HG03097 (cell line): ENCODE data around the gene XYLT2.
A peak's percentile ranks its signal among the peaks of the same experiment; 100 is the strongest.

Experiments
- ATAC-seq: cut with Tn5 transposase; IDR thresholded peaks from one replicate; pipeline ENCODE4 v1.9.1; 2021; ENCODE audit not compliant: unreplicated experiment, low FRiP score

Gene XYLT2

DNA sequence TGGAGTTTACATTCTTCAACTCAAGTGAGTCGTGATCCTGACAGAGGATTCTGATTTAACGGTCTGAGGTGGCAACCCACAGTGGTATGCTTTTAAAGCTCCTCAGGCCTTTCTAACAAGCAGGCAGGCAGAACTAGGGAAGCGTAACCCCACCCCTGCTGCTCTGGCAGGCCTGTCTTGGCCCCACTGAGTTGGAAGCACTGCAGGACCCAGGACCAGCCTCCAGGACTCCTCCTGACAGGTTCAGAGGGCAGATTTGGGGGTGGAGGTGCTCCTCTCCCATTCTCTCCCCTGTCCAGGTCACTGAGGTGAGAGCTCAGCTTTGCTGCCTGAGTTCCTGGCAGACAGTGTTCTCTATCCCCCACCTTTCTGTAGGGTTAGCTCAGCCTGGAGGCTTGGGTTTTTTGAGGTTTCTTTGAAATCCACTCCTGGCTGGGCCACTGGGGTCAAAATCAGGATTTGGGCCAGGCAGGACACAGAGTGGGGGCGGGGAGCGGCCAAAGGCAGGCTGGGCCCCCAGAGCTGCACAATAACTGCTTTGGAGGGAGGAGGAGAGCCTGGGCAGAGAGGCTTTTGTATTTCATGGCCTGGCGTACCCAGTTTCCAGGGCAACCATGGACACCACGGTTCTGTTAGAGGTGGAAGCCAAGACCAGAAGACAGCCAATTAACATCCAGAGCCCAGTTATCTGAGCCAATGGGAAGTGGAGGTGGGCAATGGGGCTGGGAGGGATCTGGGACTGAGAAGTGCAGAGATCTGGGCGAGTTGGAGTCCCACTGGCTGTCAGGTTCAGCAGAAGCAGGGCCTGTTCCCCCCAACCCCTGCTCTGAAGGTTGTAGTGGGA, 17.5 kb downstream of the XYLT2 start:
- no peak for ATAC-seq

DNA sequence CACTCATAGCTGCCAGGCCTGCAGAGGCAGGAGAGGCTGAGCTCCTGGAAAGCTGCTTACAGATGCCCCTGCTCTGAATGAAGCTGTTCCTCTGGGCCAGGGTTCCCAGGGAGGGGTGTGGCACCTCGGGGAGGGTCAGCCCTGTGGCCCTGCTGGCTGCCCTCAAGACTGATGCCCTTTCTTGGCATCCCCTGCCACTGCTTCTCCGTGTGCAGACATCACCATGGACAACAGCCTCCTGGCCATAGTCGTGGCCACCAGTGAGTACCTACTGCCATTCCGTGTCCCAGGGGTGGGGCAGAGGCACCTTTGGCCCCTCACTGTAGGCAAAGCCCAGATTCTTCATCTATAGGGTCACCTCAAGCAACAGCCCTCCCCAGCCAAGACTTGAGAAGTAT, 18.1 kb downstream of the XYLT2 start:
- ATAC-seq: no peak

DNA sequence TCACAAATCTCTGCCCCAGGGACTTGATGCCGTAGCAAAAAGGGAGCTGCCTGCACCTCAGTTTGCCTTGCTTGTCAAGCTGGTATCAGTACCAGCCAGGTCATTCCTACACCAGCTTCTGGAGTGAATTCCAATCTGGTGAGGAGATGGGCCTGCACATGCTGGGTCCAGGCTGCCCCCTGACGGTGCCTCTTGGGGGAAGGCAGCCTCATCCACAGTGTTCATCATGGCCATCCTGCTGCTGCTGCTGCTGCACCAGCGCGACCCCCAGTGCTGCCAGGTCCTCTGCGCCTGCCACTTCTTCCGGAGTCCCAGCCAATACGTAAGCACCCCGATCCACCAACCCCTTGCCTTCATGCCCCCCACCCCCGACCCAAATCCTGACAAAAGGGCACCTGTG, 18.8 kb downstream of the XYLT2 start:
- no peak for ATAC-seq

DNA sequence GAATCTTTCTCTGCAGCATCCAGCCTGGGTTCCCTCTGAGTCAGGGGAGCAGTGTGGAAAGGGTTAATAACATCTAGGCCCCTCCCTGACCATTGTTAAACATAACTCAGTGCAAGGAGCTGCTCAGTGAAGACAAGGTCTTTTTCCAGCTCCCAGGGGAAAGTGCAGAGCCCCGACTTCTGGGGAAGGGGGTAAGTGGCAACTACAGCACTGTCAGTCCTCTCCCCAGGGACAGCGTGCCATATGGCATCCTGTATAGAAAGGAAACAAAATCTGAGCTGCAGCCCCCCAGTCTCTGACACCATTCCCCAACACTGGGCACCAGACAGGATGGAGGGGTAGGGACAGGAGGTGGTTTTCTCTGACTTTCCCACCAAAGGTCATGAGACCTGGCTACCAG, 19.2 kb downstream of the XYLT2 start:
- ATAC-seq: no peak

DNA sequence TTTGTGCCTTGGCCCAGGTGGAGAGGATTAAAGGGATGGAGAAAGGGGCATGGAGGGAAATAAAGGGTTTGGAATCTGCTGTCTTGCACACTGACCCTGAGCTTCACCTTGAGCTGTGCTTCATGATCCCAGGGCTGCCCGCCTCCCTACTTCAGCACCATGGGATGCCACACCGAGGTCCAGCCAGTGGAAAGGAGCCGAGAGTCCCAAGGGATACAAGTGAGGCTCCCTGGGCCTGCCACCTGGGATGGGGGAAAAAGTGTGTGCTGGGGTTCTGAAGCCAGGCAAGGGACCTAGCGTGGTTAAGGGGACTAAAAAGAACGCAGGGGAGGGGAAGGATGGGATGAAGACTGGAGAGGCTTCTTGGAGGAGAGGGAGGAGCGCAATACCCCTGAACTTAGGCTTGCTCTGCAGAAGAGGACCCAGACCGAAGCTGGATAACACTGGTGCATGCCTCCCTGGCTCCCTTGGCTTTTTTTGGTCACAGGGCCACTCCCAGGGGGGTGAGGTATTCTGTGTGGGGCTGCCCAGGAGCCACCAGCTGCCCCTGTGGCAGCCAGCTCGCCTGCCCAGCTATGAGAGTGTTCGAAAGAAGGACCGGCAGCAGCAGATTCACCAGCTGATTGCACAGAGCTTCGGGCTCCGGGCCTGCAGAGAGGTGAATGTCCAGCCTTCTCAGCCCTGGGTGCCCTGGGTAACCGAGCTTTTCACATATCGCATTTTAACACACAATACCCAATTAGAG, 19.9 kb downstream of the XYLT2 start:
- no peak for ATAC-seq

DNA sequence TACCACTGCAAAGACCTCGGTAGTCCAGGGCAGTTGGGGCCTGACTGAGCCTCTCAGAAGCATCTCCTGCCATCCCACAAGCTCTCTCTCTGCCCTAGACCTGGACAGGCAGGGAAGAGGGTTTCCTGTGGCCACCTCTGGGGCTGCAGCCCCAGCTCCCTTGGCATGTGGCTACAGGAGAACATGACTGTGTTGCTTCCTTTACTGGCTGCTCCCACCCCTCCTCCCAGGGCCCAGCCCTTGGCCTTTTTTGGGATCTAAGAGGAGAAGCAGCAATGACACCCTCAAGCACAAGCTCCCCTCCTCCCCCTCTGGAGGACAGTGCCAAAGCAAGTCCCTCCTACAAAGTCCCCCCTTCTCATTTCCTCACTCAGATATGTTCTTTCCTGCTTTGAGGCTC, 21.5 kb downstream of the XYLT2 start:
- no peak for ATAC-seq

DNA sequence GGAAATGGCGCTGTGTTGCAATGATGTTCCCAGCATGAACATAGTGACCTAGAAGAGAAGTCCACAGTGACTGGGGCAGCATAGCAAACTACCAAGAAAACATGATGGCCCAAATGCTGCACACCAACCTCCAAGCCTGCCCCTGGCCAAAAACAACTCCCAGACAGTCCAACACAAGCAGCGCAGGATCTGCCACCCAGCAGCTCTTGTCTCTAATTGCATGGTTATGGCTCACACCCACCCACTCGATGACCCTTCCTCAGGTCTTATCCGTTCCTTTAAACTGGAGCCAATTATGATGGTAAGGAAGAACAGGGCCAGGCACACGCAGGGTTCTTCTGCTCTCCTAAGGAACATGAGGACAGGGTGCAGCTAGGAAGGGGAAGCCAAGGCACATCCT, 24.1 kb downstream of the XYLT2 start:
- ATAC-seq: no peak

DNA sequence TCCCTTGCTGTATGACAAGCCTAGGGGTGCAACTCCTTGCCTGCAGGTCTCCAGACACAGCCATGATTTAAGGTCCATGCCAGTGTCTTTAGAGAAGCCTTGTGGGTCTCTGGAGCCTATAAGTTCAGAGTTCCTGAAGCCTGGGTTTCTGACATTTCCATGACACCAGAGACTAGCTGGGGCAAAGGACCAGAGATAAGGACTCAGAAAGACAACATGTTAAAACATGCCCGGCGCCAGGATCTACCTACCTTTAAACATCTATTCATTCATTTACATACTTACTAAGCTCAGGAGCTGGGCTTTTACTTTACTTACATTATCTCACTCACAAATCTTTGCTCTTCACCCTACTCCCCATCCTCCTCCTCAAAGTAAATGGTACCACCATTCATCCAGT, 25.6 kb downstream of the XYLT2 start:
- no peak for ATAC-seq

DNA sequence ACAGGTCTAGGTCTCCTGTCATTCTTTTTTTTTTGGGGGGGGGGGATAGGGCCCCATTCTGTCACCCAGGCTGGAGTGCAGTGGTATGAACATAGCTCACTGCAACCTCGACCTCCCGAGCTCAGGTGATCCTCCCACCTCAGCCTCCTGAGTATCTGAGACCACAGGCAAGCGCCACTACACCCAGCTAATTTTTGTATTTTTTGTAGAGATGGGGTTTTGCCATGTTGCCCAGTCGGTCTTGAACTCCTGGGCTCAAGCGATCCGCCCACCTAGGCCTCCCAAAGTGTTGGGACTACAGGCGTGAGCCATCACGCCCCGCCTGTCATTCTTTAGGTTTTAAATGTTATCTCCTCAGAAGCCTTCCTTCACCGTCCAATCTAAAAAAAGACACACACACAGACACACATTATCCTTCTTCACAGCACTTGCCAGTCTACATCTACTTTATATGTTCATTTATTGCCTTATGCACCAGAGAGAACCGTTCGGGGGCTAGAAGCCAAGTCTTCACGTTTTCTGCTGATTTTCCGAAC, 26.4 kb downstream of the XYLT2 start:
- ATAC-seq: no peak

DNA sequence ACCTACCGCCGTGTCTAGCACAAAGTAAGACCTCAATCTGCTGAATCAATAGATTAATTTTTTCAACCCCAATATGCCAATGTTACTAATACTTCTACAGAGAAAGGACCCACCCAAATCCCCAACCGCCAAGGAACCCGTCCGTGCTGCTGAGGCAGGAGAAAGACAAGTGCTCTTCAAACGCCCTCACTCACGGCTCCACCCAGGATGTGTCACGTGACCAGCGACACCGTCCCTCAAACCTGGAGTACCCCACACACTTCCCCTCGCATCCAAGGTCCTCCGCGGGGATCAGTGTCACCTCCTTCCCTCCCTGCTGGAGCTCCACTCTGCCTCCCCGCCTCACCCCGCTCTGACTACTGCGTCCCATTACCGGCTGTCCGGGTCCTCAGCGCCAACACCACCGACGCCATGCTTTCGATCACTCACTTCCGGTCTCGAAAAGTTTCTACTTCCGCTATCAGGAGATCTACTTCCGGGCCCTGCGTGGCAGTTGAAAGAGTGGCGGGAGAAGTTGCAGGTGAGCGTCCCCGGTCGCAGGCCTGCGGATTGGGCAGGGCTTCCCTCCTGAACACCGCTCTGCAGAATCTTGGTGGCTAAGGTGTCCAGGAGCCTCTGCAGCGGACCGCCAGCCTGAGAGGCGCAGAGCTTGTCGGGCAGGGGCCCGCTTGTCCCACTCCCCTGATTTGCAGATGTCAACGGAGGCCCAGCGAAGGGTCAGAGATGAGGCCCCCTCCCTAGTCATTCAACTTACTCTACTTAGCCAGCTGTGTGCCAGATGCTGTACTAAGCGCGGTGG, 27.0 kb downstream of the XYLT2 start, which contains the start of the genes EME1 and MRPL27:
EME1 (plus strand) TSS at position 472 of the 799 bp plus-strand sequence. CDS start 1,980 bp downstream, outside the sequence.
MRPL27 (minus strand) TSS at position 427 of the 799 bp plus-strand sequence; CDS start at position 413, 14 bp downstream.
- ATAC-seq: peak; percentile 70

DNA sequence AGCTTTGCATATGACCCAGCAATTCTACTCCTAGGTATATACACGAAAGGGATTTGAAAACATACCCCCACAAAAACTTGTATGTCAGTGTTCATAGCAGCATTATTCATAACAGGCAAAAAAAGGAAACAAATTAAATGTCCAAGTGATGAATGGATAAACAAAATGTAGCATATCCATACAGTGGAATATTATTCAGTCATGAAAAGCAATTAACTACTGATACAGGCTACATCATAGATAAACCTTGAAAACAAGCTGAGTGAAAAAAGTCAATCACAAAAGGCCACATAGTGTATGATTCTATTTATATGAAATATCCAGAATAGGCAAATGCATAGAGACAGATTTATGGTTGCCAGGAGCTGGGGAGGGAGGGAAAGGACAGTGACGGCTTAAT, 27.8 kb downstream of the XYLT2 start:
- ATAC-seq: no peak

DNA sequence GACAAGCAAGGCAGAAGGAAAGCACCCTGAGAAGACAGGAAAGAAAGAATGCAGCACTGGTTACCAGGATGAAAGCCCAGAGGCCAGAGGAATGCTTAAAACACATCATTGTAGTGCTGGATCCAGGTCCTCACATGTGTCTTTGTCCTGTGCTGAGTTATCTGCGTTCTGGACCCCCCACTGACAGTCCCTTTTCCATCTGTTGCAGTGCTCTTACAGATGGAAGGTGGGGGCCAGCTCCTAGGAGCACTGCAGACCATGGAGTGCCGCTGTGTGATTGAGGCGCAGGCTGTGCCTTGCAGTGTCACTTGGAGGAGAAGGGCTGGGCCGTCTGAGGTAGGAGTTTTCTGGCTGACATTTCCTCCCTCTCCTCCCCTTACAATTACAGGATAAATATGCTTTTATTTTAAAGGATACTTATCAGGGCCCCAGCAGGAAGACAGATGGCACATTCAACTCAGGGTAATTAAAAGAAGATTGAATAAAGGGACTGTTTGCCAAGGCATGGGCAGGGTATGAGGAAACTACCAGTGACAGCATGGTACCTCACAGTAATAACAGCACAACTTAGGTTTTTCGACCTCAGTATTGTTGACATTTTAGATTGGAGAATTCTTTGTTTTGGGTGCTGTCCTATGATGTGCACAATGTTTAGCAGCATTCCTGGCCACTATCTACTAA, 30.1 kb downstream of the XYLT2 start:
- no peak for ATAC-seq

DNA sequence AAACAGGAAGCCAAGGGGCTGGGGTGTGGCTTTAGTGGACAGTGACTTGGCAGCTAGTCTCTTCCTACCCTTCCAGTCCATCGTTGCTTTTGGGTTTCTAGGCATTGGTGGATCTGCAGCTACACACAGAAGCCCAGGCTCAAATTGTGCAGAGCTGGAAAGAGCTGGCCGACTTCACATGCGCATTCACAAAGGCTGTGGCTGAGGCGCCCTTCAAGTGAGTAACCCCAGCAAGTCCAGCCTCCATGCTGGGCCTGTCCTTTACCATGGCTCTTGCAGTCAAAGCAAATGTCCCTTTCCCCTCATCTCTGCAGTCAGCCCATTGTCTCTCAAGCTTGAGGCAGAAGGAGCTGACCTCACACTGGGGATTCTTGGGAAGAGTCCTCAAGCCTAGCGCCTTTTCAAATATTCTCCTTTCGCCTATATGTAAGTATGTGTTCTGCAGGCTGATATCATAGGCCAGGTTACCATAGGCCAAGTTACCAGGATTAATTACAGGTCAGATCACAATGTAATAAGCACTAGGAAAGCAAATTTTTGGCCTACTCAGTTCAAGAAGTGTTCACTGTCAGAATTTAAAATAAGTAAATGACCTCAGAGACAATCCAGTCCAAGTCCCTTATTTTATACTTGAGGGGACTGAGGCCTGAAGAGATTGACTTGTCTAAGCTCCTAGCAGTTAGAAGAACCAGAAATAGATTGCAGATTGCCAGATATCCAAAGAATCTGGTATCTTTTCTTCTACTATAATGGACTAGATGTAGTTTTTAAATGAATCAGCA, 33.6 kb downstream of the XYLT2 start:
- no peak for ATAC-seq

DNA sequence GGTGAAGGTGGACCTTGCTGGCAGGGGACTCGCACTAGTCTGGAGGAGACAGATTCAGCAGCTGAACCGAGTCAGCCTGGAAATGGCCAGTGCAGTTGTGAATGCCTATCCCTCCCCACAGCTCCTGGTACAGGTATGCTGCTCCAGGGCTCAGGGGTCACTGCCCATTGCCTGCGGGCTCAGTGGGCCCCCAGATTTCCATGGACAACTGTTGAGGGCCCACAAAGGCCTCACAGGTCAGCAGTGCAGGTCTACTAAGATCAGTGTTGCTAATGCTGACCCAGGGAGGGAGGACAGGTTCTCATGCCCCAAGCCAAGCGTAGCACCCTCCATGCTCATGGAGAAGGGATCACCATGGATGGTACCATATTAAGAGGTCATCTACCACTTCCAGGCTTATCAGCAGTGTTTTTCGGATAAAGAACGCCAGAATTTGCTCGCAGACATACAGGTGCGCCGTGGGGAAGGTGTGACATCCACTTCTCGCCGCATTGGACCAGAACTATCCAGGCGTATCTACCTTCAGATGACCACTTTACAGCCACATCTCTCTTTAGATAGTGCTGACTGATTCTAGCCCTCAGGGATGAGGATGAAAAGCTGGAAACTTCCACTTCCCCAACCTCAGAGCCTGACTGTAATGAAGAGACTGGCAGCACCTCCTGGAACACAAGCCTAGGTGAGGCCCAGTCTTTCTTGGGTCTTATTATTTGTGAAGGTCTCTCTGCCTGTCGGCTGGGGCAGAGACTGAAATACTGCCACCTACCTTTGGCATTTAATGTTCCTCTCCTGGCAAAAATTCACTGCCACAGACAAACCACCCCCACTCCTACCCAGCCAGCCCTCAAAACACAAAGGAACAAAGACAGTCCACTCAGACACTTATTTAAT, 34.7 kb downstream of the XYLT2 start:
- no peak for ATAC-seq

DNA sequence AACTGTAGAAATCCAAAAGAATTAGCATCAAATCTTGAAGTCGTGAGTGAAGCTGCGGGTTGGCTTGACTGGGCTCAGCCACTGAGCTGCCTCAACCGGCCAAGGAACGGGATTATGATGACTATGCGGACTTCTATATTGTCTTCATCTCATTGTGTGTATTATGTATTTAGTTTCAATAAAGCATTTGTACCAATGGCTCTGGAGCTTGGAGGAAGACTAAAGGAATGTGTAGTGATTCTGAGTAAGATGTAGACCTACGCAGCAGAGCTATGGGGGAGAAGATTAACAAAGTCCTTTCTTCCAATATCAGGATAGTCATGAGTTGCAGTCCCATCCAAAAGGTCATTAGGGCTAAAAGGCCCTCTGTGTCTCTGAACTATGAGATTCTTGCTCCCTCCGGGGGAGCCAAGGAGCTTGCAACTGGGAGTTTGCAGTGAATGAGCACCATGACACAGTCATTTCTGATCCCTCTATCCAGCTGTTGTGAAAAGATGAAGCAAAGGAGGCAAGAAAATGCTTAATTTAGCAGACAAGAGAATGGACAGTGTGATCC, 35.4 kb downstream of the XYLT2 start:
- no peak for ATAC-seq

DNA sequence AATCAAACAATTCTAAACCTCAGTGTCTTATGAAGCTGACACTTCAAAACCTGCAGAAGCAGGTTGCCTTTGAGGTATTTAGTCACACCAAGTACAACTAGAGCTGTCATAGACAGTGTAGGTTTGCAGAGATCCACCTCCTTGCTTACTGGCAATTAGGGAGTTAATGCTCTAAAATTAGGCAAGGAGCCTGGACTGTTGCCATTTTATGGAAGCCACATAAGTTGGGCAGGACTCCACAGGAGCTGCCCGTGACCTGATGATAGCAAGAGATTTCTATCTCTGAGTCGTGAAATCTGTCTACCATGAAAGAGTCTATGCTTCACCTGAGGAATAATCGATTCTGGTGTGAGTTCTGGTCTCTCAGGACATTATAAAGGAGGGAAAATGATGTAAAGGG, 36.0 kb downstream of the XYLT2 start:
- ATAC-seq: no peak

DNA sequence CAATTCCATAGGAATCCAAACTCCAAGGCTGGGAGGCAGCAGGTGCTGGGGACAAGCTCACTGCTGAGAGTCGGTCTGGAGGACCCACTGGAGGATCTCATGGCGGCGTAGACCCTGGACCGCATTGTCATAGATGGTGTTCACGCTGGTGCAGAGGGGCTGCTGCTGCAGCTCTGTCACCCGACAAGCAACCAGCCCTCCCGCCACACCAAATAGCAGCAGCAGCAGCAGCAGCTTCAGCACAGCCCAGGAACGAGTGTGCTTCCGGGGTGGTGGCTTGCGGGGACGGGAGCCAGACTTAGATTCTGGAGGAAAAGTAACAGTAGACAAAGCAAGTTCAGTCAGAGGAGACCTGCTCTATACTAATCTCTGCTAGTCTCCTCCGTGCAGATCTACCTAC, 37.0 kb downstream of the XYLT2 start:
- no peak for ATAC-seq

DNA sequence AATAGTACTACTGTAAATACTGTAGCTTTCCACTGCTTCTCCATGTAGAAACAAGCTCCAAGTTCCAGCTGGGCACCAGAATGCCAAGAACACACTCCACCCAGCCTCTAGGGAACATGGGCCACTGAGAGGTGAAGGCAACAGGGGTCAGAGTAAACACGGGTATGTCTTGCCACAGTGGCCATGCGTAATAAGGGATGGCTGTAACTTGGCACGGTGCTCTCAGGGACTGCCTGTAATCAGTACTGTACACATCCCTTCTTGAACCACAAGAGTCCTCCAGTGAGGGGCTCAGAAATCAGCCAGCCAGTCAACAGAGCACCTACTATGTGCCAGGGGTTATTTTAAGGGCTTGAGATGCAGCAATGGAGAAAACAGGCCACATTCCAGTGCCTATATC, 40.6 kb downstream of the XYLT2 start:
- ATAC-seq: no peak
